ENCODE results near the gene TGFB2. TPM values are rescaled to one million over a fixed set of nuclear protein-coding genes. Genes with fewer than 3 reads are reported as not detected.

TGFB2 gene
- total RNA-seq, 1 donor from 2014 or later: not detected

DNA sequence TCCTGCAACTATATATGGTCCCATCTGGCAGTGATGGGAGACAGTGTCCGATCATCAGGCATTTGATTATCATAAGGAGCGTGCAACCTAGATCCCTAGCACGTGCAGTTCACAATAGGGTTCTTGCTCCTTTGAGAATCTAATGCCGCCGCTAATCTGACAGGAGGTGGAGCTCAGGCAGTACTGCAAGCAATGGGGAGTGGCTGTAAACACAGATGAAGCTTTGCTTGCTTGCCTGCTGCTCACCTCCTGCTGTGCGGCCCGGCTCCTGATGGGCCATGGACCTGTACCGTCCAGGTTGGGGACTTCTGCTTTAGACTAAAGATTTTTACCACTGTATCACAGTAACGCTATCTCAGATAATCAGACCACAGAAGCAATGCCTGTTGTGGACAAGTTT lies 63.8 kb downstream of the TGFB2 start:
- Mint-ChIP-seq H3K4me1 (ENCODE audit: low read depth) (no peaks in the 10 kb centered on the region), H3K4me3 (ENCODE audit: low read depth) (no peak overlapping the region), H3K27ac (no peak overlapping the region), H3K27me3 (ENCODE audit: low read depth) (peaks cover 2% of the 10 kb centered on the region), H3K36me3 (ENCODE audit: low read depth) (no peaks in the 10 kb centered on the region), H3K9me3 (no peaks in the 10 kb centered on the region)
- intact Hi-C loops (cut with micrococcal nuclease): no loop called here
- no peak for DNase-seq (ENCODE audit: low spot score)

DNA sequence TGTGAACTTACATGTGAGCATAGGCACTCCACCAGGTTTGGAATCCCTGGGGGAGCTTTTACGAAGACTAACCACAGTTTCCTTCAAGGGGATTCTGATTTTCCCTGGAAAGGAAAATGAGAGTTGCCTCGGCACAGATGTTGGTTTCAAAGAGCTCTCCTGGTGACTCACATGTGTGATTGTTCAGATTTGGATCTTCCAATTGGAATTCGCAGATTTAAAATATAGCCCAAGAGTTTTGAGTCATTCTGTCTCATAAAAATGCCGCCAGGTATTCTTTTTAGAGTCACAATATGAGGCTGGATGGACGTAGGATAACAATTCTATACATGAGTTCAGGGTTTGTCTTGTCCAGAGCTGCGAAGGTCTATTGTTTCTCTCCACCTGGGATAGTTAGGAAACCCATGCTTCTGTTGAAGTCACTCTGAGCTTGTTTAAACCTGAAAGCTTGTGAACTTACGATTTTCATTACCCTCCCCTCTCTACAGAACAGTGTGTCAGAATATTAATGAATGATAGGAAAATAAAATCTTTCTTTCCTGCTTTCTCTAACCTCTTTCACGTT lies 64.9 kb downstream of the TGFB2 start:
- H3K4me3 Mint-ChIP-seq (ENCODE audit: low read depth): no peak overlapping the region
- DNase-seq (ENCODE audit: low spot score): no peak
- no peaks in the 10 kb centered on the region for H3K9me3 Mint-ChIP-seq
- intact Hi-C loops (cut with micrococcal nuclease): no loop called here
- peaks cover 2% of the 10 kb centered on the region for H3K27me3 Mint-ChIP-seq (ENCODE audit: low read depth)
- no peaks in the 10 kb centered on the region for H3K36me3 Mint-ChIP-seq (ENCODE audit: low read depth)
- H3K27ac Mint-ChIP-seq: no peak overlapping the region
- H3K4me1 Mint-ChIP-seq (ENCODE audit: low read depth): no peaks in the 10 kb centered on the region

- peaks cover 2% of the 10 kb centered on the region for H3K27me3 Mint-ChIP-seq (ENCODE audit: low read depth)
- H3K9me3 Mint-ChIP-seq: no peaks in the 10 kb centered on the region
- intact Hi-C loops (cut with micrococcal nuclease): no loop called here
- DNase-seq (ENCODE audit: low spot score): no peak
- H3K27ac Mint-ChIP-seq: no peak overlapping the region
- H3K4me3 Mint-ChIP-seq (ENCODE audit: low read depth): no peak overlapping the region
- no peaks in the 10 kb centered on the region for H3K36me3 Mint-ChIP-seq (ENCODE audit: low read depth)
- H3K4me1 Mint-ChIP-seq (ENCODE audit: low read depth): no peaks in the 10 kb centered on the region
Observed at GRCh38 chr1:218411101-218411500, 66.0 kb downstream of the TGFB2 start.

DNA sequence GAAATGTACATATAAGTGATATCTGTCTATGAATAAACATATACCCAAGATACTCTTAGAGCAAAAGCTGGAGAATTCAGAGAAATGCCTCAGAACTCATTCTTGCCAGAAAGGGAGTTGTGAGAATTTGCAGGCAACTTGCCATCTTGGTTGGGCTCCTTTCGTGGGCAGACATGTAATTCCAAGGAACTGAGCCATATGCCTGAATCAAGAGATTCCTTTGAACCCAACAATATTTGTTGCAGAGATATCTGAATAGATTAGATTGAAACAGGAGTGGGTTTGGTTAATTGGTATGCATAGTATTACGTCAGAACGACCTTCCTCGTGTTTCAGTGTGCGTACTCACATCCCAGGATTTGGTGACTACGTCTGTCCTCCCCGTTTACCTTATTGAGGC lies 67.0 kb downstream of the TGFB2 start:
- H3K9me3 Mint-ChIP-seq: no peaks in the 10 kb centered on the region
- H3K27me3 Mint-ChIP-seq (ENCODE audit: low read depth): peaks cover 2% of the 10 kb centered on the region
- no peak overlapping the region for H3K27ac Mint-ChIP-seq
- no peaks in the 10 kb centered on the region for H3K4me1 Mint-ChIP-seq (ENCODE audit: low read depth)
- DNase-seq (ENCODE audit: low spot score): no peak
- no peaks in the 10 kb centered on the region for H3K36me3 Mint-ChIP-seq (ENCODE audit: low read depth)
- no peak overlapping the region for H3K4me3 Mint-ChIP-seq (ENCODE audit: low read depth)
- intact Hi-C loops (cut with micrococcal nuclease): no loop called here

DNA sequence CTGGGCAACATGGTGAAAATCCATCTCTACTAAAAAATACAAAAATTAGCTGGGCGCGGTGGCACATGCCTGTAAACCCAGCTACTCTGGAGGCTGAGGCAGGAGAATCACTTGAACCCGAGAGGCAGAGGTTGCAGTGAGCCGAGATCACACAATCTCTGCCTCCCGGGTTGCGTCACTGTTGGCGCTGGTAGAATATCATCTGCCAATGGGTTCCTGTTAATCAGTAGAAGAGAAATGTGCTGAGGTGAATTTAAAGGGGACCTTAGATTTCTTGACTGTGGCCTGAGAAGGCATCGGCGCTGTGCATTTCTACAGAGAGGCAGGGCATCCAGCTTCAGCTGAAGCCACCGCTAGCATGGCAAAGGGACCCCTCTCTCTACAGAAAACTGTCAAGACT lies 68.0 kb downstream of the TGFB2 start:
- DNase-seq (ENCODE audit: low spot score): no peak
- intact Hi-C loops (cut with micrococcal nuclease): no loop called here
- H3K9me3 Mint-ChIP-seq: no peaks in the 10 kb centered on the region
- H3K27me3 Mint-ChIP-seq (ENCODE audit: low read depth): peaks cover 2% of the 10 kb centered on the region
- no peak overlapping the region for H3K4me3 Mint-ChIP-seq (ENCODE audit: low read depth)
- no peaks in the 10 kb centered on the region for H3K36me3 Mint-ChIP-seq (ENCODE audit: low read depth)
- no peak overlapping the region for H3K27ac Mint-ChIP-seq
- no peaks in the 10 kb centered on the region for H3K4me1 Mint-ChIP-seq (ENCODE audit: low read depth)

DNA sequence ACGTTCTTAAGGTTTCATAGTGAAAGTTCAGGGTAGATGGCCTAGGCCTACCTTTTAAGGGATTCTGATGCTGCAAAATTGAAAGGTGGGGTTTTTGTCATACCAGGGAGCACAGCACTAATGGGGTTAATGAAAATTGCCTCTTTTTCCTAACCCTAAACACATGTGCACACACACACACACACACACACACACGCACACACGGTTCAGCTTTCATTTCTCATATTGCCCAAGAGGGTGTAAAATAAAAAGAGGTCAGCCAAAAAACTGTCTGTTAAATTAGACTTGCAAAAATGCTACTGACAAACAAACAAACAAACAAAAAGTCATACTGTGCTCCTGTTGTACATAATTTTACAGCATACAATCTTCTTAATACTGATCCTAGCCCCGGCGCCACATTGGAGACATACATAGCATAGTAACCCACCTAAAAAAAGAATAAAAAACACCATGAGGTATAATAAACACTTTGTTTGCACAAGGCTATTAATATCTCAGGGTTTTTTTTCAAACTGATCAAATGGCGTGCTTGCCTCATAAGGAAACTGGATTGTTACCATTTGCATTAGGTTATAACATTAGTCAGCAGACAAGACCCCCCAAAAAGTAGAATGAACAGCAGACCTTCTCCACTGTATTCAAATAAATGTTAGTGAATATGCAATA lies 69.1 kb downstream of the TGFB2 start:
- Mint-ChIP-seq H3K36me3 (ENCODE audit: low read depth) (no peaks in the 10 kb centered on the region), H3K4me3 (ENCODE audit: low read depth) (no peak overlapping the region)
- intact Hi-C loops (cut with micrococcal nuclease): no loop called here

DNA sequence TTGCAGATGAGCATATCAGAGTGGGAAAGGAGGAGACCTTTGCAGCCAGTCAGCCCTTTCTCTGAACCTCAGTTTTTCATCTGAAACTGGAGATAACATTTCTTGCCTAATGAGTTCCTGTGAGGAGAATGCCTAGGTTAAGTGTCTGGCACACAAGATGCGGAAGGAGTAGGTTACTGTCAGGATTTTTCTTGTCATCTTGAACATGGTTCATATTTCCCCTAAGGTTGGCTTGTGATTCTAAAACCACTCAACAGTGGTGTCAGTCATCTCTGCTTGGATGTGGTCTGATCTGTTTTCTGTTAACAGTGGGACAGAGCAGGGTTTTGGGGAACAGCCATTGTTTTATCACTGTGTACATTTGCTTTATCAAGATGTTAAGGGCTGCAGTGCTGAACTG lies 70.6 kb downstream of the TGFB2 start:
- Mint-ChIP-seq H3K4me3 (ENCODE audit: low read depth) (no peak overlapping the region), H3K27ac (no peak overlapping the region), H3K4me1 (ENCODE audit: low read depth) (no peaks in the 10 kb centered on the region), H3K36me3 (ENCODE audit: low read depth) (no peaks in the 10 kb centered on the region), H3K27me3 (ENCODE audit: low read depth) (no peaks in the 10 kb centered on the region), H3K9me3 (no peaks in the 10 kb centered on the region)
- intact Hi-C loops (cut with micrococcal nuclease): no loop called here
- no peak for DNase-seq (ENCODE audit: low spot score)

More for the DNA sequence above, 69.1 kb downstream of the TGFB2 start:
- no peak for DNase-seq (ENCODE audit: low spot score)
- no peak overlapping the region for H3K27ac Mint-ChIP-seq
- H3K27me3 Mint-ChIP-seq (ENCODE audit: low read depth): peaks cover 2% of the 10 kb centered on the region
- H3K4me1 Mint-ChIP-seq (ENCODE audit: low read depth): no peaks in the 10 kb centered on the region
- H3K9me3 Mint-ChIP-seq: no peaks in the 10 kb centered on the region

GRCh38 chr1:218421531-218421930 lies 76.4 kb downstream of the TGFB2 start:
- Mint-ChIP-seq H3K36me3 (ENCODE audit: low read depth) (no peaks in the 10 kb centered on the region), H3K4me1 (ENCODE audit: low read depth) (no peaks in the 10 kb centered on the region), H3K27ac (no peak overlapping the region), H3K4me3 (ENCODE audit: low read depth) (no peak overlapping the region), H3K27me3 (ENCODE audit: low read depth) (no peaks in the 10 kb centered on the region), H3K9me3 (no peaks in the 10 kb centered on the region)
- intact Hi-C loops (cut with micrococcal nuclease): no loop called here
- no peak for DNase-seq (ENCODE audit: low spot score)

GRCh38 chr1:218424502-218424901 lies 79.4 kb downstream of the TGFB2 start:
- Mint-ChIP-seq H3K9me3 (no peaks in the 10 kb centered on the region), H3K27me3 (ENCODE audit: low read depth) (no peaks in the 10 kb centered on the region), H3K4me3 (ENCODE audit: low read depth) (no peak overlapping the region), H3K27ac (no peak overlapping the region), H3K4me1 (ENCODE audit: low read depth) (no peaks in the 10 kb centered on the region), H3K36me3 (ENCODE audit: low read depth) (no peaks in the 10 kb centered on the region)
- intact Hi-C loops (cut with micrococcal nuclease): no loop called here
- no peak for DNase-seq (ENCODE audit: low spot score)

DNA sequence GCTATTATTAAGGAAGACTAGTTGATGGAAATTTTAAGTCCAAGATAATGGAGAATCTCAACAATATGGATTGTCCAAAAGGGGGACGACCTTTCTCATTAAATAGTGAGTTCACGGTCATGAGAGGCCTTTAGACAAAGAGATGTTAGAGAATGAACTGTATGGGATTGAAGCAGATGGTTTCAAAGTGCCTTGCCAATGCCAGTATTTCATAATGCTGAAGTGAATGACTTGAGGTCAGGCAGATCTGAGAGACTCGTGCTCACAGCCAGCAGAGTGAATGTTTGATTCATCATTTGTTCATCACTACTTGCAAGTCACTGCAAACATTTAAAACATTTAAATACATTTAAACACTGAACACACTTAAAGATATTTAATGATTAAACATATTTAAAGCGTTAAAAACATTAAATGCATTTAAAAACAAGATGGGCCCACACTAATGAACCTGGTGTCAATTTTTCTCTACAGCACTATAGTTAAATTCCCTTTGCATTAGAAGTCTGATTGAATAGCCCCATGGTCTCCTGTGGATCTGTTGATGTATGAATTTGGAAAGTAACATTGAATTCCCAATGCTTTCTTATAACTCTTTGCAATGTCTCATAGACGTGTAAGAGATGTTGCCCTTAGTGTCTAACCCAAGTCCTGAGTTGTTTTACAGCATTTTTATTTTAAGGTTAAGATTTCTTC lies 80.7 kb downstream of the TGFB2 start:
- no peak overlapping the region for H3K27ac Mint-ChIP-seq

GRCh38 chr1:218426343-218426657 lies 81.2 kb downstream of the TGFB2 start:
- Mint-ChIP-seq H3K36me3 (ENCODE audit: low read depth) (no peaks in the 10 kb centered on the region), H3K9me3 (no peaks in the 10 kb centered on the region), H3K27ac (no peak overlapping the region), H3K4me1 (ENCODE audit: low read depth) (no peaks in the 10 kb centered on the region), H3K27me3 (ENCODE audit: low read depth) (no peaks in the 10 kb centered on the region), H3K4me3 (ENCODE audit: low read depth) (no peak overlapping the region)
- no peak for DNase-seq (ENCODE audit: low spot score)
- intact Hi-C loops (cut with micrococcal nuclease): no loop called here

More for the DNA sequence above, 80.7 kb downstream of the TGFB2 start:
- no peak for DNase-seq (ENCODE audit: low spot score)
- Mint-ChIP-seq H3K4me3 (ENCODE audit: low read depth) (no peak overlapping the region), H3K9me3 (no peaks in the 10 kb centered on the region), H3K36me3 (ENCODE audit: low read depth) (no peaks in the 10 kb centered on the region), H3K27me3 (ENCODE audit: low read depth) (no peaks in the 10 kb centered on the region), H3K4me1 (ENCODE audit: low read depth) (no peaks in the 10 kb centered on the region)
- intact Hi-C loops (cut with micrococcal nuclease): no loop called here

GRCh38 chr1:218429301-218429700 lies 84.2 kb downstream of the TGFB2 start:
- H3K27me3 Mint-ChIP-seq (ENCODE audit: low read depth): peaks cover 1% of the 10 kb centered on the region
- no peaks in the 10 kb centered on the region for H3K4me1 Mint-ChIP-seq (ENCODE audit: low read depth)
- H3K36me3 Mint-ChIP-seq (ENCODE audit: low read depth): no peaks in the 10 kb centered on the region
- H3K9me3 Mint-ChIP-seq: no peaks in the 10 kb centered on the region
- intact Hi-C loops (cut with micrococcal nuclease): no loop called here
- H3K4me3 Mint-ChIP-seq (ENCODE audit: low read depth): no peak overlapping the region
- DNase-seq (ENCODE audit: low spot score): no peak
- H3K27ac Mint-ChIP-seq: no peak overlapping the region

DNA sequence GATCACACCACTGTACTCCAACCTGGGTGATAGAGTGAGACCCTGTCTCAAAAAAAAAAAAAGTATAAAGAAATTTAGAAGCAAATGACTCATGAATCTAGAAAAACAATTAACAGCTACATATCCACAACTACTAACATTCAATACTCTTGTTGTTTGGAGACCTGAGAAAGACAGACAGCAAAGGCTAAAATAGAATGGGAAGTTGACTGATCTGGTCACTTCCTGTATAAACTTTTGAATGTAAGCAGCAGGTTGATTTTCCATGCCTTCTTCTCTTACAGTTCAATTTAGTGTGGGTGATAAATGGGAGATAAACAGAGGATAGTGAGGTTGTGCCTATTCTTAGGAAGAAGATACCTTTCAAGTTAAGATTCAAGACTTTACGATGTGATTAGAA lies 85.2 kb downstream of the TGFB2 start:
- Mint-ChIP-seq H3K9me3 (no peaks in the 10 kb centered on the region), H3K4me1 (ENCODE audit: low read depth) (no peaks in the 10 kb centered on the region), H3K27ac (no peak overlapping the region), H3K4me3 (ENCODE audit: low read depth) (no peak overlapping the region), H3K27me3 (ENCODE audit: low read depth) (peaks cover 1% of the 10 kb centered on the region), H3K36me3 (ENCODE audit: low read depth) (no peaks in the 10 kb centered on the region)
- DNase-seq (ENCODE audit: low spot score): no peak
- intact Hi-C loops (cut with micrococcal nuclease): no loop called here
